GM19025 (cell line): ENCODE results near the gene STN1.

Experiments
- ATAC-seq: cut with Tn5 transposase; IDR thresholded peaks from one replicate; pipeline ENCODE4 v1.9.1; 2021; ENCODE audit warnings: mild to moderate bottlenecking, low read depth, moderate library complexity; ENCODE audit not compliant: unreplicated experiment

The STN1 gene

GRCh38 chr10:103918053-103918846, at the start of gene STN1:
Gene STN1 (minus strand): TSS chr10:103918184. CDS start chr10:103917594, 590 bp downstream.
- peak; percentile 92 for ATAC-seq

GRCh38 chr10:103967448-103968071, 49.6 kb upstream of the STN1 start:
- peak; percentile 46 for ATAC-seq

GRCh38 chr10:103966671-103967447, 48.9 kb upstream of the STN1 start, which contains the start of gene SLK:
Gene SLK (plus strand): TSS chr10:103967140. CDS start chr10:103967746, 606 bp downstream.
- peak; percentile 77 for ATAC-seq

GRCh38 chr10:103960103-103960502, 42.1 kb upstream of the STN1 start:
- ATAC-seq = no peak

- no peak for ATAC-seq
Measured at GRCh38 chr10:103958996-103959395, 41.0 kb upstream of the STN1 start.

GRCh38 chr10:103954543-103954942, 36.6 kb upstream of the STN1 start:
- ATAC-seq = no peak

GRCh38 chr10:103951942-103952341, 34.0 kb upstream of the STN1 start:
- ATAC-seq = no peak

- no peak for ATAC-seq
Measured at GRCh38 chr10:103951183-103951582, 33.2 kb upstream of the STN1 start.

GRCh38 chr10:103949728-103950127, 31.7 kb upstream of the STN1 start:
- ATAC-seq = no peak

GRCh38 chr10:103947799-103948516, 30.0 kb upstream of the STN1 start:
- ATAC-seq = no peak

GRCh38 chr10:103942866-103943265, 24.9 kb upstream of the STN1 start:
- ATAC-seq = no peak

GRCh38 chr10:103941801-103942200, 23.8 kb upstream of the STN1 start:
- ATAC-seq = no peak

GRCh38 chr10:103939522-103939921, 21.5 kb upstream of the STN1 start:
- ATAC-seq = no peak

- ATAC-seq = no peak
Measured at GRCh38 chr10:103936022-103936421, 18.0 kb upstream of the STN1 start.

- ATAC-seq = no peak
Measured at GRCh38 chr10:103934308-103934707, 16.3 kb upstream of the STN1 start.

GRCh38 chr10:103933557-103934121, 15.7 kb upstream of the STN1 start:
- no peak for ATAC-seq

- ATAC-seq = no peak
Measured at GRCh38 chr10:103932971-103933370, 15.0 kb upstream of the STN1 start.

GRCh38 chr10:103932271-103932670, 14.3 kb upstream of the STN1 start:
- ATAC-seq = no peak

GRCh38 chr10:103931603-103932002, 13.6 kb upstream of the STN1 start:
- ATAC-seq = no peak

GRCh38 chr10:103930881-103931280, 12.9 kb upstream of the STN1 start:
- ATAC-seq = no peak
